Femur (tissue), 1 donor: ENCODE data around the gene CNBD2.
"Not testable (repeated sequence)": the region's sequence is repeated elsewhere in the genome, so short reads cannot be mapped to it uniquely, and the experiment has no call there.

Experiments
- DNase-seq: peaks from one replicate; pipeline ENCODE4 v3.0.0-alpha.2; 2017

The CNBD2 gene

DNA sequence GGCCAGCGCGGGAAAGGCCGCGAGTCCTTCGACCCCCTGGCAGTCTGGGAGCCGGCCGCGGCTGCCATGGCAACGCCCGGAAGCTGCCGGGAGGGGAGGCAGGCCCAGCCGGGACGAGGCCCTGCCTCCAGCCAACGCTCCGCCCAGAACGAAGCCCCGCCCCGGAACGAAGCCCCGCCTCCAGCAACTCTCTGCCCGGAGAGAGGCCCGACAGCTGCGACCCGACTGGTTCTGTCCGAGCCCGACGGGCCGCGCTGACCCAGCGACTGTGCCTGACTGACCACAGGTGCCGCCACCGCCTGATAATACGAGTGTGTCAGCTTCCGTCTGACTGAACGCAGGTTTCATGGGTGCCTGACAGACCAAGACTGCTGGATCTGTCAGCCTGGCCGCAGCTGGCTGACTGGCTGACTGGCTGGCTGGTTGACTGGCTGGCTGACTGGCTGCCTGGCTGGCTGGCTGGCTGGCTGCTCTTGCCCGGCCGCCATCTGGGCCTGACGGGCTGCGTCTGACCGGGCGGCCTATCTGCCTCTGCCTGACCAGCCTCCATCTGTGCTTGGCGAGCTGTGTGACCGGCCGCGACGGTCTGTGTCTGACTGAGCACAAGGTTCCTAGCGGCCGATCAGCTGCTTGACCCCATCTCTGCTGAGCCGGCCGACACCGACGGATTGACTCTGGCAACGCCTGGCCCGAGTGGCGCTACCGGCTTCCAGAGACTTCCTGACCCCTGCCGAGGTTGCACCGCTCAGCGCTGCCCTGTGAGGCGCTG lies 96.5 kb downstream of the CNBD2 start:
- DNase-seq = peak; percentile 97

DNA sequence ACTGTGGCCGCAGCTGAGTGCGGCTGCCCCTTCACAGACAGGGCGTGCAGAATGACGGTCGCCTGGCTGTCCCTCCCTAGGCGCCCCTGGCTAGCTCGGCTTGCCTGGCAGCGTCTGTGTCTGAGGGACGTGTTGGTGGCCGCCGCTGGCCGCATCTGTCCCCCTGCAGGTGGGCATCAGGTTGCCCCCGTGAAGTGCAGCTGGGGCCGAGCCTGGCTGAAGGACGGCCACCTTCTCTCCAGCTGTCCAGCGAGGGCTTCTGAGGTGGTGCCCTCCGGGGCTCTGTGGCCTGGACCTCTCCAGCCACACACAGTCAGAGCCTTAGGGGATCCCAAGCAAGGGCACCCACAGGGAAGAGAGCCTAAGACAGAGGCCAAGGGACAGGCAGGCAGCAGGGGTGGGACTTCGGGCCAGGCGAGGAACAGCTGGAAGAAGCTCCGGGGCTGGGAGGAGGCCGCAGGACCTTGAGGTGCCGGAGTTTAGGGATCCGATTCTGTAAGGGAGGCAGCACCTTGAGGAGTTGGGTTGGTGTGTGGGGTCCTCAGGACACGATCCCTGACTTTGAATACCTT lies 97.1 kb downstream of the CNBD2 start:
- DNase-seq = no peak

DNA sequence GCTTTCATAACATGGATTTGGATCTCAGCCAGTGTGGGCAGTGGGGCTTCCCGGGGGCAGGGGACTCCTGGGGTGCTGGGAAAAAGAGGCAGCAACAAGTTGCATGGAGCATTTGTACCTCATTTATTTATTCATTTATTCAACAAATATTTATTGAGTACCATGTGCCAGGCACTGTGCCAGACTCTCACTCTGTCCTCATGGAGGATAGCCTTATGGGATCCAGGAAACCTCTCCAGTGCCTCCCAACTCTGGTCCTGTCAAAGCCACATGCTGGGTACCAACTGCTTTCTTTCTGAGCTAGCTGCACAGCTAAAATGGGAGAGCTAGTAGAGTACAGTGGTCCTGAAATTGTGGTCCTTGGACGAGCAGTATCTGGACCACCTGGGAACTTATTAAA lies 98.4 kb downstream of the CNBD2 start:
- DNase-seq = no peak

DNA sequence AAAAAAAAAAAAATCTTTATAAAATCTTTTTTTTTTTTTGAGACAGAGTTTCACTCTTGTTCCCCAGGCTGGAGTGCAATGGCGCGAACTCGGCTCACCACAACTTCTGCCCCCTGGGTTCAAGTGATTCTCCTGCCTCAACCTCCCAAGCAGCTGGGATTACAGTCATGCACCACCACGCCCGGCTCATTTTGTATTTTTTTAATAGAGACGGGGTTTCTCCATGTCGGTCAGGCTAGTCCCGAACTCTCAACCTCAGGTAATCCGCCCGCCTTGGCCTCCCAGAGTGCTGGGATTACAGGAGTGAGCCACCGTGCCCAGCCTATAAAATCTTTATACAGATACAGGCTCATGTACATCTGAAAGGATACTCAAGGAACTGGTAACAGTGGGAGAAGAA lies 100.1 kb downstream of the CNBD2 start:
- DNase-seq = not testable (repeated sequence)

DNA sequence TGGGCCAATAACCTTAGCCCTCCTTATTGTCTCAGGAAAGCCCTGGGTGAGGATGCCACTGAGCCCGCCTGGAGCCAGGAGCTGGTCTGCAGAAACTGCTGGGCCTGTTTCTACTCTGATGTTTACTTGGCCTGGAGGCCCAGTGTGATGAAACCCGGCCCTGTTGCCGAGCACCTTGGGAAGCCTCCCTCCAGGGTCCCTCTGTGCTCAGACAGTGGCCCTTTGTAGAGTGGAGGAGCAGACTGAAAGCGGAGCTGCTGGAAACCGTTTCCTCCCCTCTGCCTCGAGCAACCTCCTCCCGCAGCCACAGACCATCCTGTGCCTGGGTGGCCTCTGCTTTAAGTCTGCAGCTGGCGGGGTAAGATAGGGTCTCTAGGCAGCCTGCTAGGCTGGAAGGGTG lies 102.1 kb downstream of the CNBD2 start:
- peak; percentile 57 for DNase-seq

DNA sequence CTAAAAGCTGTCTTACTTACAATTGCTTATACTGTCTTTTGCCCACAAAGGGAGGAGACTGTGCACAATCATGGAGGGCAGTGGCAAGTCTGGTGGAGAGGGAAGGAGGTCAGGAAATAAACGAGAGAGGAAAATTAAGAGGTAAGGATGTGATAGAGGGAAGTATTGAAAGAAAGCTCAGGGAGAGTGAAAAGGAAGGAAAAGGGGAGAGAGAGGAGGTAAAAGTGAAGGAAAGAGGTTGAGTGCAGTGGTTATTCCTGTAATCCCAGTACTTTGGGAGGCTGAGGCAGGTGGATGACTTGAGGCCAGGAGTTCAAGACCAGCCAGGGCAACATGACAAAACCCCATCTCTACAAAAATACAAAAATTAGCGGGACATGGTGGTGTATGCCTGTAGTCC lies 103.5 kb downstream of the CNBD2 start:
- DNase-seq = no peak

DNA sequence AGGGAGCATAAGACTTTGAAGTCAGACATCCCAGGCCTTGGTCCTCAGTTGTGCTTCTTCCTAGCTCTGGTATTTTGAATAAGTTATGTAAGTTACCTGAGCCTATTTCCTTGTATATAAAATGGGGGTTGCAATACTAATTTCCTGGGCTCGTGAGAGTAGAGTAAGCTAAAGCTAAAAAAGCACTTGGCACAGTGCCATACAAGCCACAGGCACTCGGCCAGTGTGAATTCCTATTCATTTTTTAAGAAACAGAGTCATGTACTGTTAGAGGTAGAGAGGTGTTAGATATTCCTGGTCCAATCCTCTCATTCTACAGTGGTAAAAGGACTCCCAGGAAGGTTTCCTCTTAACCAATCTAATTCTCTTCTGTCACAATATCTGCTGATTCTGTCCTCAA lies 106.6 kb downstream of the CNBD2 start:
- DNase-seq = no peak

DNA sequence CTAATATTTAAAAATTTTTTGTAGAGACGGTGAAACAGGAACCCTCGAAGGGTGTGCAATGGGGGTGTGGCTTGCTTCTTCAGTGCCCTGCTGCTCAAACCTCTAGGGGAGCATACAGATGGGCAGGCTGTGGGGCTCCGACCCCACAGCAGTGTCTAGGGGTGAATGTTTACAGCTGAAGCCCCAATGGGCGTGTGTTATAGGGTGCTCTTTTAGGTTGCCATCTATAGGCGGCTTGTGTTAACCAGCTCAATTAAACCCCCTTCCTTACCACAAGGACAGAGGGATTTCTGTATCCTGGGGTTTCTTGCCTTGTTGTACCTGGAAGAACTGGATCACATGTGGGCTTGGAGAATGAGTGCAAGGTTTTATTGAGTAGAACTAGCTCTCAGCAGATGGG lies 109.4 kb downstream of the CNBD2 start:
- DNase-seq = not testable (repeated sequence)

DNA sequence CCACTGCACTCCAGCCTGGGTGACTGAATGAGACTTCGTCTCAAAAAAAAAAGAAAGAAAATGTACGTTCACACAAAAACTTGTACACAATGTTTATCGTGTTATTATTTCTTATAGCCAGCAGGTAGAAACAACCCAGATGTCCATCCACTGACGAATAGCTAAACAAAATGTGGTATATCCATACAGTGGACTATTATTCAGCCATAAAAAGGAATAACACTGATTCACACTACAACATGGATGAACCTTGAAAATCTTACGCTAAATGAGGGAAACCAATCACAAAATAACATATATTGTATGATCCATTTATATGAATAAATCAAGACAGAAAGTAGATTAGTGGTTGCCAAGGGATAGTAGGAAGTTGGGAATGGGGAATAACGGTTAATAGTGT lies 111.1 kb downstream of the CNBD2 start:
- DNase-seq = no peak

DNA sequence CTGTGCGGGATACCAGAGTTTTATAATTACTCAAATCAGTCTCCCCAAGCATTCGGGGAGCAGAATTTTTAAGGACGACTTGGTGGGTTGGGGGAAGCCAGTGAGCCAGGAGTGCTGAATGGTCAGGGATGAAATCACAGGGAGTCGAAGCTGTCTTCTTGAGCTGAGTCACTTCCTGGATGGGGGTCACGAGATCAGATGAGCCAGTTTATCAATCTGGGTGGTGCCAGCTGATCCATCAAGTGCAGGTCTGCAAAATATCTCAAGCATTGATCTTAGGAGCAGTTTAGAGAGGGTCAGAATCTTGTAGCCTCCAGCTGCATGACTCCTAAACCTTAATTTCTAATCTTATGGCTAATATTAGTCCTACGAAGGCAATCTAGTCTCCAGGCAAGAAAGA lies 111.6 kb downstream of the CNBD2 start:
- not testable (repeated sequence) for DNase-seq
